H1 (cell line): ENCODE measurements around the gene CPT1A.

ENCODE experiments used
- CREB1 ChIP-seq: IDR thresholded peaks from 2 replicates; pipeline ENCODE4 v1.6.1; 2012; ENCODE audit warnings: inconsistent platforms
- GTF2F1 ChIP-seq: IDR thresholded peaks from 2 replicates; pipeline ENCODE4 v1.6.1; 2012; ENCODE audit warnings: low read depth, low read length, improper control_type of control experiment, borderline replicate concordance
- HDAC2 ChIP-seq, 2 experiments: fragments of 300-600 bp in 1 of 2; sonication (generic) in 1 of 2; IDR thresholded peaks; 2 replicates each; pipeline ENCODE4 v1.6.1; 2011 to 2012; ENCODE audit warnings: low read depth in 2 of 2, low read length in 2 of 2, mild to moderate bottlenecking in 2 of 2, moderate library complexity in 2 of 2, borderline replicate concordance in 1 of 2, inconsistent platforms in 1 of 2
- KDM5A ChIP-seq: fragments of 200-600 bp; IDR thresholded peaks from 2 replicates; pipeline ENCODE4 v1.7.1; 2012; ENCODE audit warnings: mild to moderate bottlenecking, low read length, inconsistent platforms, mixed read lengths
- RAD21 ChIP-seq, 2 experiments: IDR thresholded peaks in 1 of 2; conservative IDR thresholded peaks in 1 of 2; 2 replicates each; pipeline ENCODE4 v1.6.1; 2011; ENCODE audit warnings: low read depth in 2 of 2, low read length in 2 of 2, improper control_type of control experiment in 1 of 2, inconsistent platforms in 1 of 2, mild to moderate bottlenecking in 1 of 2, moderate library complexity in 1 of 2
- RNF2 ChIP-seq: fragments of 200-900, 300-1000 bp; sonication (generic); IDR thresholded peaks from 2 replicates; pipeline ENCODE4 v1.7.1; 2016; ENCODE audit warnings: borderline replicate concordance, low read depth, mild to moderate bottlenecking, antibody characterized with exemption, low read length; ENCODE audit not compliant: poor library complexity, severe bottlenecking; ENCODE audit errors: missing control alignments
- TF ChIP-seq, protein P1 (sequence below), 3 experiments: IDR thresholded peaks; 1 replicate in 2 of 3; 2 replicates in 1 of 3; pipeline versions ENCODE4 v1.5.1 to v1.6.1; 2011; ENCODE audit warnings: low read length in 3 of 3, mild to moderate bottlenecking in 3 of 3, inconsistent platforms in 2 of 3, low read depth in 1 of 3, moderate library complexity in 1 of 3; ENCODE audit not compliant: insufficient read depth in 1 of 3; ENCODE audit errors: control extremely low read depth in 1 of 3

DNA sequence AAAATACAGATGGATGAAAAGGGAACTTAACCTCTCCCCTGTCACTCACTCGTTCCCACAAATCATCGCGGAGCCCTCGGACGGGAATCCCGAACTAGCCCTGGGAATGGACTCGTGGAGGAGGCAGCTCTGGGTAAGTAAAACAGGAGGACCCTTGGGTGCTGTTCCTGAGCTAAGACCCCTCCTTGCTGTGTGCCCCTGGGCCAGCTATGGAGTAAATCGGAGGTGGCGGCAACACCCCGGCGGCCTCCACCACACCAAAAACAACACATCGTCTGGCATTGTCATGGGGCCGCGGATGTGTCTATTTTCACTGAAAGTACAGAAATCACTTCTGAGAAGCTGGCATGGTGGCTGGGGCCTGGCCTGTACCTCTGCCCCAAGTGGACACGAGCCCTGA, 12.1 kb downstream of the CPT1A start:
- TF ChIP-seq, protein P1, sequence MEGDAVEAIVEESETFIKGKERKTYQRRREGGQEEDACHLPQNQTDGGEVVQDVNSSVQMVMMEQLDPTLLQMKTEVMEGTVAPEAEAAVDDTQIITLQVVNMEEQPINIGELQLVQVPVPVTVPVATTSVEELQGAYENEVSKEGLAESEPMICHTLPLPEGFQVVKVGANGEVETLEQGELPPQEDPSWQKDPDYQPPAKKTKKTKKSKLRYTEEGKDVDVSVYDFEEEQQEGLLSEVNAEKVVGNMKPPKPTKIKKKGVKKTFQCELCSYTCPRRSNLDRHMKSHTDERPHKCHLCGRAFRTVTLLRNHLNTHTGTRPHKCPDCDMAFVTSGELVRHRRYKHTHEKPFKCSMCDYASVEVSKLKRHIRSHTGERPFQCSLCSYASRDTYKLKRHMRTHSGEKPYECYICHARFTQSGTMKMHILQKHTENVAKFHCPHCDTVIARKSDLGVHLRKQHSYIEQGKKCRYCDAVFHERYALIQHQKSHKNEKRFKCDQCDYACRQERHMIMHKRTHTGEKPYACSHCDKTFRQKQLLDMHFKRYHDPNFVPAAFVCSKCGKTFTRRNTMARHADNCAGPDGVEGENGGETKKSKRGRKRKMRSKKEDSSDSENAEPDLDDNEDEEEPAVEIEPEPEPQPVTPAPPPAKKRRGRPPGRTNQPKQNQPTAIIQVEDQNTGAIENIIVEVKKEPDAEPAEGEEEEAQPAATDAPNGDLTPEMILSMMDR (IDR thresholded peaks at IDR 0.05; ENCODE audit: control extremely low read depth in 1 of 3, insufficient read depth in 1 of 3, low read depth in 1 of 3, low read length in 3 of 3) = no peak
- TF ChIP-seq RAD21 (IDR thresholded peaks at IDR 0.05 in 1 of 2, conservative IDR thresholded peaks at IDR 0.05 in 1 of 2; ENCODE audit: low read depth in 2 of 2, low read length in 2 of 2) (no peak), GTF2F1 (no peak), HDAC2 (IDR thresholded peaks at IDR 0.05; ENCODE audit: borderline replicate concordance in 1 of 2, low read depth in 2 of 2, low read length in 2 of 2) (no peak), CREB1 (no peak), RNF2 (no peak), KDM5A (no peak)
